HepG2 (cell line): ENCODE data around the gene CLRN2. TPM values are rescaled to one million over a fixed set of nuclear protein-coding genes. Genes with fewer than 3 reads are reported as not detected.

ENCODE experiments used
- AKAP8 ChIP-seq: sonication (generic); formaldehyde crosslinking; IDR thresholded peaks from 2 replicates; pipeline ENCODE4 v1.5.1; 2020; ENCODE audit warnings: mild to moderate bottlenecking, missing genetic modification reagents
- BHLHE40 ChIP-seq: IDR thresholded peaks from 2 replicates; pipeline ENCODE4 v1.6.1; 2011; ENCODE audit warnings: low read length, improper control_type of control experiment
- BRCA1 ChIP-seq: sonication (generic); formaldehyde crosslinking; IDR thresholded peaks from 2 replicates; pipeline ENCODE4 v1.4.0; 2020; ENCODE audit warnings: missing genetic modification reagents
- BRD4 ChIP-seq: sonication (generic); formaldehyde crosslinking; IDR thresholded peaks from 2 replicates; pipeline ENCODE4 v1.4.0; 2020; ENCODE audit warnings: missing genetic modification reagents
- DR1 ChIP-seq: sonication (generic); formaldehyde crosslinking; IDR thresholded peaks from 2 replicates; pipeline ENCODE4 v1.8.0; 2021; ENCODE audit warnings: mild to moderate bottlenecking, missing genetic modification reagents, inconsistent platforms
- FOXM1 ChIP-seq: sonication (generic); formaldehyde crosslinking; IDR thresholded peaks from 2 replicates; pipeline ENCODE4 v1.5.0; 2020; ENCODE audit warnings: missing genetic modification reagents
- FOXO1 ChIP-seq: sonication (generic); formaldehyde crosslinking; IDR thresholded peaks from 2 replicates; pipeline ENCODE4 v1.4.0; 2020; ENCODE audit warnings: missing genetic modification reagents
- GATAD2A ChIP-seq: IDR thresholded peaks from 2 replicates; pipeline ENCODE4 v1.6.1; 2016
- JUN ChIP-seq: sonication (generic); formaldehyde crosslinking; IDR thresholded peaks from 2 replicates; pipeline ENCODE4 v1.4.0; 2020; ENCODE audit warnings: mild to moderate bottlenecking, missing genetic modification reagents
- KDM5A ChIP-seq: fragments of 200-600 bp; sonication (generic); IDR thresholded peaks from 2 replicates; pipeline ENCODE4 v1.7.0; 2018; ENCODE audit warnings: antibody characterized with exemption, mild to moderate bottlenecking, low read length, borderline replicate concordance
- KDM5B ChIP-seq: sonication (generic); formaldehyde crosslinking; IDR thresholded peaks from 2 replicates; pipeline ENCODE4 v1.4.0; 2020; ENCODE audit warnings: missing genetic modification reagents, mild to moderate bottlenecking, borderline replicate concordance
- KMT2A ChIP-seq: sonication (generic); formaldehyde crosslinking; IDR thresholded peaks from 2 replicates; pipeline ENCODE4 v1.4.0; 2020; ENCODE audit warnings: missing genetic modification reagents
- MBNL3 ChIP-seq: fragments of 250-450 bp; sonication (Bioruptor Pico); conservative IDR thresholded peaks from 2 replicates; pipeline ENCODE4 v1.8.0; 2022; ENCODE audit warnings: mild to moderate bottlenecking, inconsistent platforms
- NCOA1 ChIP-seq: sonication (generic); formaldehyde crosslinking; IDR thresholded peaks from 2 replicates; pipeline ENCODE4 v1.9.0; 2021; ENCODE audit warnings: missing genetic modification reagents
- SRF ChIP-seq: IDR thresholded peaks from 2 replicates; pipeline ENCODE4 v1.6.1; 2011; ENCODE audit warnings: mild to moderate bottlenecking, low read depth, low read length, moderate library complexity
- ZFP90 ChIP-seq: sonication (generic); formaldehyde crosslinking; IDR thresholded peaks from 2 replicates; pipeline ENCODE4 v1.8.0; 2022; ENCODE audit warnings: missing genetic modification reagents, mild to moderate bottlenecking, inconsistent platforms, borderline replicate concordance
- ZKSCAN1 ChIP-seq: fragments of 150-350 bp; IDR thresholded peaks from 2 replicates; pipeline ENCODE4 v1.6.1; 2014; ENCODE audit warnings: low read length
- ZNF12 ChIP-seq: sonication (generic); formaldehyde crosslinking; IDR thresholded peaks from 2 replicates; pipeline ENCODE4 v1.5.0; 2020; ENCODE audit warnings: missing genetic modification reagents
- ZNF263 ChIP-seq: sonication (generic); formaldehyde crosslinking; IDR thresholded peaks from 2 replicates; pipeline ENCODE4 v1.4.0; 2020; ENCODE audit warnings: missing genetic modification reagents
- ZNF44 ChIP-seq: sonication (generic); formaldehyde crosslinking; IDR thresholded peaks from 2 replicates; pipeline ENCODE4 v1.5.1; 2020; ENCODE audit warnings: mild to moderate bottlenecking, missing genetic modification reagents
- ZNF496 ChIP-seq: sonication (generic); formaldehyde crosslinking; IDR thresholded peaks from 2 replicates; pipeline ENCODE4 v1.8.1; 2023; ENCODE audit warnings: mild to moderate bottlenecking, moderate library complexity, missing genetic modification reagents; ENCODE audit not compliant: insufficient replicate concordance
- ZNF543 ChIP-seq: sonication (generic); formaldehyde crosslinking; IDR thresholded peaks from 2 replicates; pipeline ENCODE4 v1.4.0; 2020; ENCODE audit warnings: mild to moderate bottlenecking, missing genetic modification reagents
- ZNF572 ChIP-seq: sonication (generic); formaldehyde crosslinking; IDR thresholded peaks from 2 replicates; pipeline ENCODE4 v1.5.1; 2020; ENCODE audit warnings: mild to moderate bottlenecking, missing genetic modification reagents
- ZNF747 ChIP-seq: sonication (generic); formaldehyde crosslinking; IDR thresholded peaks from 2 replicates; pipeline ENCODE4 v1.8.1; 2023; ENCODE audit warnings: missing genetic modification reagents, mild to moderate bottlenecking, borderline replicate concordance
- polyA plus RNA-seq, 8 experiments: library from polyadenylated mRNA; depleted of rRNA in 3 of 8; stranded (reverse) in 7 of 8; unstranded in 1 of 8; fragments of >200 nt; fragmentation: Illumina TruSeq in 4 of 8; extraction: Trizol in 4 of 8; gene quantifications; 2 replicates each; pipeline versions ENCODE4 v1.2.1 to v1.2.3, GENCODE V29; 2011 to 2016; ENCODE audit warnings: low read depth in 4 of 8, missing spikeins in 1 of 8, mixed read lengths in 1 of 8; ENCODE audit not compliant: insufficient read depth in 1 of 8
- total RNA-seq, 5 experiments: library from RNA; depleted of rRNA; stranded (reverse); fragments of >200 nt; fragmentation: Illumina TruSeq; extraction: Trizol; gene quantifications; 2 replicates each; pipeline ENCODE4 v1.2.3, GENCODE V29; 2016; ENCODE audit warnings: low read depth in 1 of 5
- TF ChIP-seq, protein P1 (sequence below): sonication (generic); formaldehyde crosslinking; IDR thresholded peaks from 2 replicates; pipeline ENCODE4 v1.4.0; 2020; ENCODE audit warnings: missing genetic modification reagents
- TF ChIP-seq, protein P2 (sequence below): sonication (generic); formaldehyde crosslinking; IDR thresholded peaks from 2 replicates; pipeline ENCODE4 v1.5.0; 2020; ENCODE audit warnings: missing genetic modification reagents, mild to moderate bottlenecking, borderline replicate concordance
- TF ChIP-seq, protein P3 (sequence below): sonication (generic); formaldehyde crosslinking; IDR thresholded peaks from 2 replicates; pipeline ENCODE4 v1.8.0; 2022; ENCODE audit warnings: missing genetic modification reagents, mild to moderate bottlenecking, moderate library complexity, borderline replicate concordance
- TF ChIP-seq, protein P4 (sequence below): IDR thresholded peaks from 2 replicates; pipeline ENCODE4 v1.6.1; 2016; ENCODE audit warnings: low read depth, control low read depth

Gene CLRN2
- total and polyA plus RNA-seq, 2 of the 13 experiments (the other 11 are each of a cell fraction or from before 2014, with no cell fraction given): not detected

DNA sequence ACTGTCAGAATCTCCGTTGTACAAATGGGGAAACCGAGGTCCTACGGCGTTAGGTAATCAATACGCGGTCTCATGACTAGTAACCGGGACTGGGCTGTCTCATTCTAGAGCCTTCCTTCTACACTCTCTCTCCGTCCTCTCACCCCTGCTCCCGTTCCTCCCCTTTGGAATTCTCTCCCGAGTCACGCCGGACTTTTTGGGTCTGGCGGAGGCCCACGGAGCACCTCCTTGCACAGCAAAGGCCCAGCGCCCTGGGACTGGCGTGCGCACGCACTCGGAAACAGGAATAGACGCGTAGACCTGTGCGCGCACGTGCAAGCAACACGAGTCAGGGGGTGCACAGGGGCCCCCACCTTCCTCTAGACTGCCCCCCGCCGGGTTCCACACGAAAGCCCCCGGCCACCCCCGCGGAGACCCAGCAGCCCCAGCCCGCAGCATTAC is 3.4 kb upstream of the CLRN2 start (continued):
- TF ChIP-seq BHLHE40 (peak; percentile 38; the same call in 1 of the 2 replicates), ZNF572 (CRISPR knock-in tag) (no peak), ZNF496 (CRISPR knock-in tag) (no peak), AKAP8 (CRISPR knock-in tag) (0 out of 2 replicates have a peak, but pooled peaks have one; percentile 36), ZNF747 (CRISPR knock-in tag) (no peak), ZKSCAN1 (no peak), FOXO1 (CRISPR knock-in tag) (no peak; the same call in 1 of the 2 replicates), SRF (no peak), BRD4 (CRISPR knock-in tag) (0 out of 2 replicates have a peak, but pooled peaks have one; percentile 17), BRCA1 (no peak), ZFP90 (CRISPR knock-in tag) (no peak), MBNL3 (no peak), KDM5B (CRISPR knock-in tag) (peak; percentile 84), GATAD2A (CRISPR knock-in tag) (no peak), FOXM1 (CRISPR knock-in tag) (no peak), NCOA1 (CRISPR knock-in tag) (0 out of 2 replicates have a peak, but pooled peaks have one; percentile 37), KDM5A (peak; percentile 44; the same call in 1 of the 2 replicates), KMT2A (CRISPR knock-in tag) (no peak), JUN (0 out of 2 replicates have a peak, but pooled peaks have one; percentile 34), ZNF543 (CRISPR knock-in tag) (peak; percentile 67; the same call in 1 of the 2 replicates), ZNF12 (CRISPR knock-in tag) (0 out of 2 replicates have a peak, but pooled peaks have one; percentile 37), ZNF44 (CRISPR knock-in tag) (no peak), DR1 (CRISPR knock-in tag) (no peak), ZNF263 (CRISPR knock-in tag) (0 out of 2 replicates have a peak, but pooled peaks have one; percentile 14)
- TF ChIP-seq, protein P1, sequence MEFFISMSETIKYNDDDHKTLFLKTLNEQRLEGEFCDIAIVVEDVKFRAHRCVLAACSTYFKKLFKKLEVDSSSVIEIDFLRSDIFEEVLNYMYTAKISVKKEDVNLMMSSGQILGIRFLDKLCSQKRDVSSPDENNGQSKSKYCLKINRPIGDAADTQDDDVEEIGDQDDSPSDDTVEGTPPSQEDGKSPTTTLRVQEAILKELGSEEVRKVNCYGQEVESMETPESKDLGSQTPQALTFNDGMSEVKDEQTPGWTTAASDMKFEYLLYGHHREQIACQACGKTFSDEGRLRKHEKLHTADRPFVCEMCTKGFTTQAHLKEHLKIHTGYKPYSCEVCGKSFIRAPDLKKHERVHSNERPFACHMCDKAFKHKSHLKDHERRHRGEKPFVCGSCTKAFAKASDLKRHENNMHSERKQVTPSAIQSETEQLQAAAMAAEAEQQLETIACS (CRISPR knock-in tag): peak; percentile 11; the same call in 1 of the 2 replicates
- TF ChIP-seq, protein P2, sequence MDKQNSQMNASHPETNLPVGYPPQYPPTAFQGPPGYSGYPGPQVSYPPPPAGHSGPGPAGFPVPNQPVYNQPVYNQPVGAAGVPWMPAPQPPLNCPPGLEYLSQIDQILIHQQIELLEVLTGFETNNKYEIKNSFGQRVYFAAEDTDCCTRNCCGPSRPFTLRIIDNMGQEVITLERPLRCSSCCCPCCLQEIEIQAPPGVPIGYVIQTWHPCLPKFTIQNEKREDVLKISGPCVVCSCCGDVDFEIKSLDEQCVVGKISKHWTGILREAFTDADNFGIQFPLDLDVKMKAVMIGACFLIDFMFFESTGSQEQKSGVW (CRISPR knock-in tag): no peak
- TF ChIP-seq, protein P3, sequence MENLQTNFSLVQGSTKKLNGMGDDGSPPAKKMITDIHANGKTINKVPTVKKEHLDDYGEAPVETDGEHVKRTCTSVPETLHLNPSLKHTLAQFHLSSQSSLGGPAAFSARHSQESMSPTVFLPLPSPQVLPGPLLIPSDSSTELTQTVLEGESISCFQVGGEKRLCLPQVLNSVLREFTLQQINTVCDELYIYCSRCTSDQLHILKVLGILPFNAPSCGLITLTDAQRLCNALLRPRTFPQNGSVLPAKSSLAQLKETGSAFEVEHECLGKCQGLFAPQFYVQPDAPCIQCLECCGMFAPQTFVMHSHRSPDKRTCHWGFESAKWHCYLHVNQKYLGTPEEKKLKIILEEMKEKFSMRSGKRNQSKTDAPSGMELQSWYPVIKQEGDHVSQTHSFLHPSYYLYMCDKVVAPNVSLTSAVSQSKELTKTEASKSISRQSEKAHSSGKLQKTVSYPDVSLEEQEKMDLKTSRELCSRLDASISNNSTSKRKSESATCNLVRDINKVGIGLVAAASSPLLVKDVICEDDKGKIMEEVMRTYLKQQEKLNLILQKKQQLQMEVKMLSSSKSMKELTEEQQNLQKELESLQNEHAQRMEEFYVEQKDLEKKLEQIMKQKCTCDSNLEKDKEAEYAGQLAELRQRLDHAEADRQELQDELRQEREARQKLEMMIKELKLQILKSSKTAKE (CRISPR knock-in tag): no peak
- TF ChIP-seq, protein P4, sequence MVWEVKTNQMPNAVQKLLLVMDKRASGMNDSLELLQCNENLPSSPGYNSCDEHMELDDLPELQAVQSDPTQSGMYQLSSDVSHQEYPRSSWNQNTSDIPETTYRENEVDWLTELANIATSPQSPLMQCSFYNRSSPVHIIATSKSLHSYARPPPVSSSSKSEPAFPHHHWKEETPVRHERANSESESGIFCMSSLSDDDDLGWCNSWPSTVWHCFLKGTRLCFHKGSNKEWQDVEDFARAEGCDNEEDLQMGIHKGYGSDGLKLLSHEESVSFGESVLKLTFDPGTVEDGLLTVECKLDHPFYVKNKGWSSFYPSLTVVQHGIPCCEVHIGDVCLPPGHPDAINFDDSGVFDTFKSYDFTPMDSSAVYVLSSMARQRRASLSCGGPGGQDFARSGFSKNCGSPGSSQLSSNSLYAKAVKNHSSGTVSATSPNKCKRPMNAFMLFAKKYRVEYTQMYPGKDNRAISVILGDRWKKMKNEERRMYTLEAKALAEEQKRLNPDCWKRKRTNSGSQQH: peak; percentile 53; the same call in 1 of the 2 replicates
